Hematopoietic multipotent progenitor cell treated with erythropoietin and hydrocortisone succinate and interleukin-3 and kit ligand, for 15 days (in vitro differentiated cells): Measurements from ENCODE around the gene SNCB.
A peak's percentile ranks its signal among the peaks of the same experiment; 100 is the strongest.

Experiments
- DNase-seq: peaks from one replicate; pipeline ENCODE4 v3.0.0-alpha.2; 2015; ENCODE audit warnings: low spot score

Gene SNCB

DNA sequence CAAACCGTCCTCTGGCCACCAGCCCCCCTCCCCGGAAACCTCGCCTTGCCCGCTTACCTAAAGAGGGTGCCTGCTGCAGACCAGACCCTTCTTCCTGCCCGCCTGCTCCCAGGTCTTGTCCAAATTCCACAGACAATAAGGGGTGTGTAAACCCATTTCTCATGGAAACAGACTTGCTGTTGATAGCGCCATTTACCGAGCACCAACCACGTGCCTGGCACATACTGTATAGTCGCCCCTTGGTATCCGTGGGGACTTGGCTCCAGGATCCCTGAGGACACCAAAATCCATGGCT lies 56.1 kb downstream of the SNCB start:
- no peak for DNase-seq

DNA sequence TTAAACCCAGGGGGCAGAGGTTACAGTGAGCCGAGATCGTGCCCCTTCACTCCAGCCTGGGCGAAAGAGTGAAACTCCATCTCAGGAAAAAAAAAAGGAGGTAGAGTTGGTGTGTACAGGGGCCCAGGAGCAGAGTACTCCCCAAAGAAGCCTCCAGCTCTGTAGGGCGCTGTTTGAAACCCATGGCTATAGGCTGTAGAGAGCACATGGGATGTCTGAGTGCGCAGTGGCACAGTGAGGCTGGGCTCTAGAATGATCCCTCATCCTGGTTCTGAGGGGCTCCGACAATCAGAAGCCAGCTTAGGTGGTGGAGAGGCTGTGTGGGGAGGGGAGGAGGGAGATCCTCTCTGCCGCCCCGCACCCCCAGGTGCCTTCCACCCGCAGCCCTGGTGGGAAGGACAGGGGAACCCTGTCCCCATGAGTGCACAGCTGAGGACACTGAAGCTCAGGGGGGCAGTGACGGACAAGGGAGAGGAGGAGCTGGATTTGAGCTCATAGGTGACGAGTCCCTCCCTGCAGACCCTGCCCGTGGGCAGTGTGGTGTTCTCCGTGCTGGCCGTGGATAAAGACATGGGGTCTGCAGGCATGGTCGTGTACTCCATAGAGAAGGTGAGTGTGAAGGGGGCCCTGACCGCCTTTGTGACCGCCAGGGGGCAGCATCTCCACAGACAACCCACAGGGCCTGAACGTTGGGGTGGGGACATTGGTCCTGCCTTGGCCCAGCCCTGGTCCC lies 56.6 kb downstream of the SNCB start:
- DNase-seq, result peak; percentile 72
